GM19395 (cell line): Measurements from ENCODE around the gene ENO3.
"Not testable (repeated sequence)": the region's sequence is repeated elsewhere in the genome, so short reads cannot be mapped to it uniquely, and the experiment has no call there.

ENCODE experiments used
- ATAC-seq: cut with Tn5 transposase; IDR thresholded peaks from one replicate; pipeline ENCODE4 v1.9.1; 2021; ENCODE audit warnings: mild to moderate bottlenecking, moderate library complexity; ENCODE audit not compliant: unreplicated experiment

Gene ENO3

GRCh38 chr17:4950746-4951204, at the start of gene ENO3:
Gene ENO3, plus strand, starts transcription at chr17:4951119. Its CDS starts 711 bp downstream, at chr17:4951830.
- no peak for ATAC-seq

GRCh38 chr17:4901648-4902344, 49.1 kb upstream of the ENO3 start:
- ATAC-seq = no peak

GRCh38 chr17:4902540-4902939, 48.4 kb upstream of the ENO3 start:
- ATAC-seq = no peak

GRCh38 chr17:4903051-4903818, 47.7 kb upstream of the ENO3 start, which contains the start of gene CHRNE:
Gene CHRNE, minus strand, starts transcription at chr17:4903098. Its CDS starts 35 bp downstream, at chr17:4903063.
- no peak for ATAC-seq

GRCh38 chr17:4906642-4907041, 44.3 kb upstream of the ENO3 start:
- ATAC-seq = not testable (repeated sequence)

GRCh38 chr17:4908301-4908700, 42.6 kb upstream of the ENO3 start:
- ATAC-seq = no peak

- ATAC-seq = no peak
Measured at GRCh38 chr17:4908711-4909496, 42.0 kb upstream of the ENO3 start.

GRCh38 chr17:4913994-4914393, 36.9 kb upstream of the ENO3 start:
- no peak for ATAC-seq

GRCh38 chr17:4914551-4914950, 36.4 kb upstream of the ENO3 start:
- ATAC-seq = not testable (repeated sequence)

- no peak for ATAC-seq
Measured at GRCh38 chr17:4919511-4920047, 31.3 kb upstream of the ENO3 start.

GRCh38 chr17:4920351-4921048, 30.4 kb upstream of the ENO3 start:
- no peak for ATAC-seq

GRCh38 chr17:4921320-4921719, 29.6 kb upstream of the ENO3 start:
- ATAC-seq = no peak

GRCh38 chr17:4926577-4927335, 24.2 kb upstream of the ENO3 start:
- ATAC-seq = not testable (repeated sequence)

GRCh38 chr17:4928881-4929280, 22.0 kb upstream of the ENO3 start:
- no peak for ATAC-seq

GRCh38 chr17:4931963-4932362, 19.0 kb upstream of the ENO3 start, which contains the start of gene GP1BA:
Gene GP1BA, plus strand, starts transcription at chr17:4932277. Its CDS starts 328 bp downstream, at chr17:4932605.
- ATAC-seq = no peak

GRCh38 chr17:4932756-4933155, 18.2 kb upstream of the ENO3 start:
- ATAC-seq = no peak

GRCh38 chr17:4933646-4934045, 17.3 kb upstream of the ENO3 start:
- no peak for ATAC-seq

- no peak for ATAC-seq
Measured at GRCh38 chr17:4934173-4934979, 16.5 kb upstream of the ENO3 start.

- ATAC-seq = no peak
Measured at GRCh38 chr17:4935650-4936049, 15.3 kb upstream of the ENO3 start.
